CD14-positive monocyte (primary cell): Measurements from ENCODE around the gene CLTC. TPM values are rescaled to one million over a fixed set of nuclear protein-coding genes. Genes with fewer than 3 reads are reported as not detected.

Source experiments
- DNase-seq, 3 donors: peaks; one replicate each; pipeline ENCODE4 v3.0.0-alpha.2; 2011 to 2022
- H2AFZ ChIP-seq: 2 replicates; pipeline ENCODE4 v1.6.0; 2012; ENCODE audit warnings: mild to moderate bottlenecking, low read depth, low read length, inconsistent platforms; ENCODE audit not compliant: insufficient read depth, poor library complexity, severe bottlenecking
- H3K27ac ChIP-seq, 2 donors: 1 replicate in 1 of 2; 2 replicates in 1 of 2; pipeline ENCODE4 v1.5.1; 2012 to 2013; ENCODE audit warnings: low read length in 2 of 2, control low read depth in 1 of 2, inconsistent platforms in 1 of 2, low read depth in 1 of 2, mild to moderate bottlenecking in 1 of 2
- H3K27me3 ChIP-seq, 2 donors: one replicate each; pipeline versions ENCODE4 v1.6.0 to v1.6.1; 2011 to 2013; ENCODE audit warnings: low read length in 2 of 2; ENCODE audit not compliant: control insufficient read depth in 2 of 2, insufficient read depth in 2 of 2
- H3K36me3 ChIP-seq, 2 donors: replicated peaks in 1 of 2; 1 replicate in 1 of 2; 2 replicates in 1 of 2; pipeline versions ENCODE4 v1.5.1 to v1.6.1; 2012 to 2013; ENCODE audit warnings: low read length in 2 of 2, control low read depth in 1 of 2, inconsistent platforms in 1 of 2, mild to moderate bottlenecking in 1 of 2; ENCODE audit not compliant: insufficient read depth in 2 of 2, control insufficient read depth in 1 of 2
- H3K4me1 ChIP-seq, 2 donors: 1 replicate in 1 of 2; 2 replicates in 1 of 2; pipeline versions ENCODE4 v1.5.1 to v1.6.1; 2012 to 2013; ENCODE audit warnings: low read length in 2 of 2, control low read depth in 1 of 2, inconsistent platforms in 1 of 2, mild to moderate bottlenecking in 1 of 2, moderate library complexity in 1 of 2; ENCODE audit not compliant: insufficient read depth in 2 of 2, control insufficient read depth in 1 of 2
- H3K4me2 ChIP-seq: replicated peaks from 2 replicates; pipeline ENCODE3; 2012; ENCODE audit warnings: low read length, moderate library complexity, mild to moderate bottlenecking; ENCODE audit not compliant: poor library complexity, severe bottlenecking; ENCODE audit errors: extremely low read depth
- H3K4me3 ChIP-seq, 3 experiments: fragments of 200-600 bp in 1 of 3; sonication (generic) in 1 of 3; replicated peaks in 1 of 3; 1 replicate in 2 of 3; 2 replicates in 1 of 3; pipeline ENCODE4 v1.5.1; 2011 to 2013; ENCODE audit warnings: low read length in 3 of 3, mild to moderate bottlenecking in 3 of 3, control low read depth in 2 of 3, low read depth in 2 of 3, inconsistent platforms in 1 of 3, moderate library complexity in 1 of 3
- H3K79me2 ChIP-seq: 2 replicates; pipeline ENCODE4 v1.6.0; 2012; ENCODE audit warnings: mild to moderate bottlenecking, control low read depth, inconsistent platforms, low read length, moderate library complexity; ENCODE audit not compliant: insufficient read depth
- H3K9ac ChIP-seq: 2 replicates; pipeline ENCODE4 v1.6.0; 2017; ENCODE audit warnings: low read length, mild to moderate bottlenecking; ENCODE audit not compliant: insufficient read depth, poor library complexity, severe bottlenecking
- H3K9me3 ChIP-seq, 2 donors: replicated peaks in 1 of 2; 1 replicate in 1 of 2; 2 replicates in 1 of 2; pipeline versions ENCODE4 v1.5.1 to v1.6.1; 2012 to 2013; ENCODE audit warnings: low read length in 2 of 2, control low read depth in 1 of 2; ENCODE audit not compliant: control insufficient read depth in 1 of 2, insufficient read depth in 1 of 2
- H4K20me1 ChIP-seq: 2 replicates; pipeline ENCODE4 v1.6.0; 2012; ENCODE audit warnings: mild to moderate bottlenecking, low read length, control low read depth, moderate library complexity; ENCODE audit not compliant: insufficient read depth
- H3K27ac Mint-ChIP-seq, 7 donors: one replicate each; pipeline ENCODE4 v1.8.0; 2020; ENCODE audit warnings: mild to moderate bottlenecking in 7 of 7, mixed read lengths in 7 of 7, moderate library complexity in 6 of 7, inconsistent platforms in 2 of 7
- H3K27me3 Mint-ChIP-seq, 3 donors: one replicate each; pipeline ENCODE4 v1.8.0; 2021 to 2022; ENCODE audit warnings: low read depth in 3 of 3, mild to moderate bottlenecking in 3 of 3, mixed read lengths in 3 of 3, moderate library complexity in 3 of 3, inconsistent platforms in 1 of 3
- H3K36me3 Mint-ChIP-seq, 2 donors: one replicate each; pipeline ENCODE4 v1.8.0; 2020; ENCODE audit warnings: mixed read lengths in 2 of 2, inconsistent platforms in 1 of 2, mild to moderate bottlenecking in 1 of 2
- H3K4me1 Mint-ChIP-seq: one replicate; pipeline ENCODE4 v1.8.0; 2020; ENCODE audit warnings: mild to moderate bottlenecking, mixed read lengths
- H3K4me3 Mint-ChIP-seq, 2 donors: one replicate each; pipeline ENCODE4 v1.8.0; 2020; ENCODE audit warnings: mild to moderate bottlenecking in 2 of 2, mixed read lengths in 2 of 2, moderate library complexity in 1 of 2
- H3K9me3 Mint-ChIP-seq, 7 donors: one replicate each; pipeline ENCODE4 v1.8.0; 2020 to 2022; ENCODE audit warnings: mixed read lengths in 7 of 7, mild to moderate bottlenecking in 6 of 7, moderate library complexity in 6 of 7, inconsistent platforms in 2 of 7
- WGBS: methylation state at CpG from one replicate; pipeline ENCODE4 v1.1.5; 2013; ENCODE audit warnings: missing lambda C conversion rate; ENCODE audit not compliant: insufficient coverage; 5-methylcytosine and 5-hydroxymethylcytosine counted together
- intact Hi-C, 2 donors: fragments of 100-400 bp; cut with micrococcal nuclease; formaldehyde crosslinking; loops; one replicate each; pipeline versions ENCODE4 v1.15.0 to v1.15.1; 2023
- polyA plus RNA-seq, 3 donors: library from polyadenylated mRNA; depleted of rRNA in 1 of 3; unstranded in 2 of 3; stranded (reverse) in 1 of 3; fragments of 300-500 nt in 2 of 3; fragments of >200 nt in 1 of 3; fragmentation: Illumina TruSeq in 2 of 3; gene quantifications; 1 replicate in 2 of 3; 2 replicates in 1 of 3; pipeline ENCODE4 v1.2.3, GENCODE V29; 2012 to 2021
- TF ChIP-seq, protein P1 (sequence below): fragments of 200-600 bp; IDR thresholded peaks from one replicate; pipeline ENCODE4 v1.8.0; 2022; ENCODE audit warnings: antibody characterized with exemption, mild to moderate bottlenecking

The CLTC gene
- polyA plus RNA-seq, 3 donors: 63.3 to 102 (median 65.1) TPM

DNA sequence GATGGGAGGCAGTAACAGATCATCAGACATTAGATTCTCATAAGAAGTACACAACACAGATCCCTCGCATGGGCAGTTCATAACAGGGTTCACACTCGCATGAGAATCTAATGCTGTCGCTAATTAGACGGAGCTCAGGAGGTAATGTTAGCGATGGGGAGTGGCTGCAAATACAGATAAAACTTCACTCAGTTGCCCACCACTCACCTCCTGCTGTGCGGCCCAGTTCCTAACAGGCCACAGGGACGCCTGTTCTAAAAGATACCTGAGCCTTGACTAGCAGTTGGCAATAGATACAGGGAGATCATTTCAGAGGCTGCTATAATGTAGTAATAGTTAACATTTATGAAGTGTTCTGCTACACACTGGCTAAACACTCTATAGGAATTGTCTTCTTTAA, 82.6 kb downstream of the CLTC start:
- Mint-ChIP-seq H3K36me3 (peaks cover 39 to 51% of the 10 kb centered on the region in 2 donors), H3K9me3 (no peaks in the 10 kb centered on the region), H3K4me3 (no peak overlapping the region), H3K27me3 (peaks cover 0 to 2% (median 0%) of the 10 kb centered on the region in 3 donors), H3K27ac (peak overlapping the region in 3 of 7 donors; percentile 59 to 71 (median 65)), H3K4me1 (peaks cover 31% of the 10 kb centered on the region)
- peaks cover 26 to 58% of the 10 kb centered on the region in 2 donors for H3K36me3 ChIP-seq
- H3K4me3 ChIP-seq: no peak overlapping the region
- no CpG with 5 or more reads among the region's 7 CpGs for WGBS
- H3K27ac ChIP-seq: peak overlapping the region in 1 of 2 donors; percentile 23
- H3K27me3 ChIP-seq: no peaks in the 10 kb centered on the region
- H2AFZ ChIP-seq: no peak overlapping the region
- peaks cover 12 to 26% of the 10 kb centered on the region in 2 donors for H3K4me1 ChIP-seq
- peaks cover 99% of the 10 kb centered on the region for H3K79me2 ChIP-seq
- no peaks in the 10 kb centered on the region for H3K9me3 ChIP-seq
- H4K20me1 ChIP-seq: peaks cover 86% of the 10 kb centered on the region
- intact Hi-C loops: no loop called here
- TF ChIP-seq, protein P1, sequence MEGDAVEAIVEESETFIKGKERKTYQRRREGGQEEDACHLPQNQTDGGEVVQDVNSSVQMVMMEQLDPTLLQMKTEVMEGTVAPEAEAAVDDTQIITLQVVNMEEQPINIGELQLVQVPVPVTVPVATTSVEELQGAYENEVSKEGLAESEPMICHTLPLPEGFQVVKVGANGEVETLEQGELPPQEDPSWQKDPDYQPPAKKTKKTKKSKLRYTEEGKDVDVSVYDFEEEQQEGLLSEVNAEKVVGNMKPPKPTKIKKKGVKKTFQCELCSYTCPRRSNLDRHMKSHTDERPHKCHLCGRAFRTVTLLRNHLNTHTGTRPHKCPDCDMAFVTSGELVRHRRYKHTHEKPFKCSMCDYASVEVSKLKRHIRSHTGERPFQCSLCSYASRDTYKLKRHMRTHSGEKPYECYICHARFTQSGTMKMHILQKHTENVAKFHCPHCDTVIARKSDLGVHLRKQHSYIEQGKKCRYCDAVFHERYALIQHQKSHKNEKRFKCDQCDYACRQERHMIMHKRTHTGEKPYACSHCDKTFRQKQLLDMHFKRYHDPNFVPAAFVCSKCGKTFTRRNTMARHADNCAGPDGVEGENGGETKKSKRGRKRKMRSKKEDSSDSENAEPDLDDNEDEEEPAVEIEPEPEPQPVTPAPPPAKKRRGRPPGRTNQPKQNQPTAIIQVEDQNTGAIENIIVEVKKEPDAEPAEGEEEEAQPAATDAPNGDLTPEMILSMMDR: no peak
- no peak for DNase-seq
- H3K4me2 ChIP-seq: no peak overlapping the region
- no peak overlapping the region for H3K9ac ChIP-seq

DNA sequence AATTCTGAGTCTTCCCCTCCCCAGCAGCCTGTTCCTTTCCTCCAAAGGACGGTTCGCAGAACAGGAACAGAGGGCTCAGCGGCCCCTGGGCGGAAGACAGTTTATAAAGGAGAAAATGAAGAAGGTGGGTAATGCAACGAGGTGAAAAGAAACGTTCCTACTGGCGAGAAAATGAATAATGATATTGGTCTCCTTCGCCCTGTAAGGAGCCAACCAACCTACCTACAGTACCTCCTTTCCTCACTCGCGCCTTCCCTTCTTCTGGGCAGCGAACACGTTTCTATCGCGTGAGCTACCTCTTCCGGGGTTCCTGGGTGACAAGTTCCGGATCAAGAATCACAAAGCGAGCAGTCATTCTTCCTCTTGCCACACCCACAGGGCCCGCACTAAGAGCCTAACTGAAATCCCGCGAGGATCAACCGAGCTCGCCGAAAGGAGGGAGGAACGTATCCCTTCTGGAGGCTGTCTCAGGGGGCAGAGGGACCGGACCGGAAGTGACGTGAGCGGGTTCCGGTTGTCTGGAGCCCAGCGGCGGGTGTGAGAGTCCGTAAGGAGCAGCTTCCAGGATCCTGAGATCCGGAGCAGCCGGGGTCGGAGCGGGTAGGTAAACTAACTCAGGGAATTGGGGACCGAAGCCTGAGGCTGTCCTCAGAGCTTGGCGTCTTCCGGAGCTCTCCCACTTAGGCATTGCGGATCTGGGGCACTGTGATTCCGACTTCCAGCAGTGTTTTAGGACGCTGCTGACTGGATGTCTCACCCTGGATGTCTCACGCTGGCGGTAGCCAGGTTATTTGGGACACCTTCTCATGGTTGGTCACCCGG, 87.7 kb downstream of the CLTC start, which contains the start of the genes PTRH2 and VMP1:
Gene PTRH2 (minus strand): TSS at position 282 of the 822 bp plus-strand sequence. CDS start 9,452 bp downstream, outside the sequence.
Gene VMP1 (plus strand): TSS at position 506 of the 822 bp plus-strand sequence. CDS start 23,793 bp downstream, outside the sequence.
- H3K36me3 ChIP-seq: peaks cover under 1 to 8% of the 10 kb centered on the region in 2 donors
- peaks cover 0 to 5% (median 0%) of the 10 kb centered on the region in 7 donors for H3K9me3 Mint-ChIP-seq
- peaks cover 35 to 68% of the 10 kb centered on the region in 2 donors for H3K4me1 ChIP-seq
- H3K27me3 Mint-ChIP-seq: peaks cover 0 to 2% (median 0%) of the 10 kb centered on the region in 3 donors
- under 1% methylated on average over 37 of the region's 45 CpGs for WGBS
- H4K20me1 ChIP-seq: peaks cover 81% of the 10 kb centered on the region
- peaks cover 68% of the 10 kb centered on the region for H3K4me1 Mint-ChIP-seq
- H3K36me3 Mint-ChIP-seq: peaks cover 19 to 31% of the 10 kb centered on the region in 2 donors
- no peaks in the 10 kb centered on the region for H3K27me3 ChIP-seq
- intact Hi-C loops: no loop called here
- peak; percentile 99 to 100 (median 100) for DNase-seq
- H3K27ac ChIP-seq: peak within 1 kb of the TSS; percentile 95 to 99
- peak within 1 kb of the TSS; percentile 80 for H2AFZ ChIP-seq
- peak within 1 kb of the TSS; percentile 86 to 98 (median 93) for H3K4me3 ChIP-seq
- H3K4me2 ChIP-seq: peak within 1 kb of the TSS; percentile 85
- H3K4me3 Mint-ChIP-seq: peak within 1 kb of the TSS; percentile 98 to 99
- peak within 1 kb of the TSS; percentile 91 for H3K9ac ChIP-seq
- H3K9me3 ChIP-seq: no peaks in the 10 kb centered on the region
- TF ChIP-seq, protein P1: no peak
- H3K79me2 ChIP-seq: peaks cover 98% of the 10 kb centered on the region
- H3K27ac Mint-ChIP-seq: peak within 1 kb of the TSS; percentile 98 to 100 (median 99)
